KBM-7 (cell line): ENCODE results near the gene ZSWIM6.
A peak's percentile ranks its signal among the peaks of the same experiment; 100 is the strongest.

ENCODE experiments used
- DNase-seq: peaks from one replicate; pipeline ENCODE4 v3.0.0-alpha.2; 2015
- in situ Hi-C: fragments of 300-500 bp; cut with MboI; formaldehyde crosslinking; loops from 2 replicates; pipeline ENCODE4 v1.14.3; 2020; ENCODE audit warnings: low sequenced_read_pairs, low pct_unique_long_range_greater_than_20kb, mixed read lengths

The ZSWIM6 gene

GRCh38 chr5:61559146-61559545 is 227.1 kb downstream of the ZSWIM6 start:
- DNase-seq, result no peak
- in situ Hi-C loops, result no loop called here

- in situ Hi-C loops, result no loop called here
- no peak for DNase-seq
These were observed 227.7 kb downstream of the ZSWIM6 start for GRCh38 chr5:61559722-61560121.

- no peak for DNase-seq
- in situ Hi-C loops, result no loop called here
These were observed 231.3 kb downstream of the ZSWIM6 start for GRCh38 chr5:61563401-61563800.

GRCh38 chr5:61567337-61567736 is 235.3 kb downstream of the ZSWIM6 start:
- no peak for DNase-seq
- in situ Hi-C loops, result no loop called here

GRCh38 chr5:61569353-61569752 is 237.3 kb downstream of the ZSWIM6 start:
- DNase-seq, result no peak
- in situ Hi-C loops, result no loop called here

GRCh38 chr5:61570767-61571166 is 238.7 kb downstream of the ZSWIM6 start:
- DNase-seq, result no peak
- in situ Hi-C loops, result no loop called here

- DNase-seq, result no peak
- in situ Hi-C loops, result no loop called here
These were observed 240.9 kb downstream of the ZSWIM6 start for GRCh38 chr5:61572959-61573358.

GRCh38 chr5:61575103-61575502 is 243.0 kb downstream of the ZSWIM6 start:
- in situ Hi-C loops, result no loop called here
- DNase-seq, result peak; percentile 55

GRCh38 chr5:61575581-61575980 is 243.5 kb downstream of the ZSWIM6 start:
- in situ Hi-C loops, result no loop called here
- no peak for DNase-seq

GRCh38 chr5:61576556-61576955 is 244.5 kb downstream of the ZSWIM6 start:
- in situ Hi-C loops, result no loop called here
- DNase-seq, result no peak

GRCh38 chr5:61578858-61579503 is 246.9 kb downstream of the ZSWIM6 start:
- in situ Hi-C loops, result no loop called here
- DNase-seq, result no peak

- no peak for DNase-seq
- in situ Hi-C loops, result no loop called here
These were observed 250.3 kb downstream of the ZSWIM6 start for GRCh38 chr5:61582205-61582820.

- in situ Hi-C loops, result no loop called here
- DNase-seq, result no peak
These were observed 250.8 kb downstream of the ZSWIM6 start for GRCh38 chr5:61582887-61583286.

- no peak for DNase-seq
- in situ Hi-C loops, result no loop called here
These were observed 254.3 kb downstream of the ZSWIM6 start for GRCh38 chr5:61586096-61587084.

- no peak for DNase-seq
- in situ Hi-C loops, result no loop called here
These were observed 255.1 kb downstream of the ZSWIM6 start for GRCh38 chr5:61587125-61587524.

GRCh38 chr5:61588216-61588615 is 256.2 kb downstream of the ZSWIM6 start:
- in situ Hi-C loops, result no loop called here
- no peak for DNase-seq

- DNase-seq, result no peak
- in situ Hi-C loops, result no loop called here
These were observed 257.9 kb downstream of the ZSWIM6 start for GRCh38 chr5:61589946-61590345.

GRCh38 chr5:61590473-61590872 is 258.4 kb downstream of the ZSWIM6 start:
- DNase-seq, result no peak
- in situ Hi-C loops, result no loop called here

GRCh38 chr5:61591859-61592258 is 259.8 kb downstream of the ZSWIM6 start:
- DNase-seq, result no peak
- in situ Hi-C loops, result no loop called here

- DNase-seq, result peak; percentile 25
- in situ Hi-C loops, result no loop called here
These were observed 263.4 kb downstream of the ZSWIM6 start for GRCh38 chr5:61595426-61595825.
